Liver (tissue), 9 donors: ENCODE measurements around the gene GMEB2. TPM values are rescaled to one million over a fixed set of nuclear protein-coding genes. Genes with fewer than 3 reads are reported as not detected.

Source experiments
- DNase-seq: peaks from one replicate; pipeline ENCODE4 v3.0.0-alpha.2; 2017; ENCODE audit warnings: low spot score
- H3K27ac ChIP-seq, 2 donors: one replicate each; pipeline ENCODE4 v1.7.0; 2013; ENCODE audit warnings: inconsistent platforms in 2 of 2, low read length in 2 of 2, control low read depth in 1 of 2, low read depth in 1 of 2, mild to moderate bottlenecking in 1 of 2
- H3K27me3 ChIP-seq, 4 donors: one replicate each; pipeline versions ENCODE4 v1.6.1 to v1.7.0; 2013; ENCODE audit warnings: low read length in 3 of 4, inconsistent platforms in 1 of 4, mild to moderate bottlenecking in 1 of 4, moderate library complexity in 1 of 4; ENCODE audit not compliant: control insufficient read depth in 4 of 4, insufficient read depth in 4 of 4
- H3K36me3 ChIP-seq, 4 donors: one replicate each; pipeline versions ENCODE4 v1.6.1 to v1.7.0; 2013; ENCODE audit warnings: low read length in 3 of 4, mild to moderate bottlenecking in 3 of 4, low read depth in 1 of 4, moderate library complexity in 1 of 4; ENCODE audit not compliant: control insufficient read depth in 4 of 4, insufficient read depth in 3 of 4
- H3K4me1 ChIP-seq, 4 donors: one replicate each; pipeline versions ENCODE4 v1.6.1 to v1.7.0; 2013; ENCODE audit warnings: low read length in 3 of 4, mild to moderate bottlenecking in 3 of 4, moderate library complexity in 1 of 4; ENCODE audit not compliant: control insufficient read depth in 4 of 4, insufficient read depth in 4 of 4
- H3K4me3 ChIP-seq, 3 donors: one replicate each; pipeline versions ENCODE4 v1.6.1 to v1.7.0; 2013; ENCODE audit warnings: low read length in 3 of 3, control low read depth in 1 of 3, low read depth in 1 of 3, mild to moderate bottlenecking in 1 of 3
- H3K9ac ChIP-seq, 2 donors: one replicate each; pipeline ENCODE4 v1.7.0; 2013; ENCODE audit warnings: low read length in 2 of 2, mild to moderate bottlenecking in 2 of 2, moderate library complexity in 2 of 2, control low read depth in 1 of 2, low read depth in 1 of 2
- H3K9me3 ChIP-seq, 4 donors: one replicate each; pipeline versions ENCODE4 v1.6.1 to v1.7.0; 2013; ENCODE audit warnings: low read length in 3 of 4; ENCODE audit not compliant: control insufficient read depth in 4 of 4
- ATF3 ChIP-seq: IDR thresholded peaks from 2 replicates; pipeline ENCODE4 v1.6.1; 2016; ENCODE audit warnings: antibody characterized with exemption
- EGR1 ChIP-seq, 2 donors: IDR thresholded peaks; 2 replicates each; pipeline ENCODE4 v1.6.1; 2016 to 2018; ENCODE audit warnings: antibody characterized with exemption in 2 of 2, low read depth in 2 of 2
- FOXA1 ChIP-seq: IDR thresholded peaks from 2 replicates; pipeline ENCODE4 v1.6.1; 2016; ENCODE audit warnings: antibody characterized with exemption
- FOXA2 ChIP-seq: IDR thresholded peaks from 2 replicates; pipeline ENCODE4 v1.6.1; 2016; ENCODE audit warnings: antibody characterized with exemption
- GABPA ChIP-seq, 2 donors: IDR thresholded peaks in 1 of 2; conservative IDR thresholded peaks in 1 of 2; 2 replicates each; pipeline ENCODE4 v1.6.1; 2016; ENCODE audit warnings: antibody characterized with exemption in 2 of 2, mild to moderate bottlenecking in 1 of 2, moderate library complexity in 1 of 2
- HNF4A ChIP-seq, 2 donors: conservative IDR thresholded peaks; 2 replicates each; pipeline ENCODE4 v1.6.1; 2016; ENCODE audit warnings: antibody characterized with exemption in 2 of 2, mild to moderate bottlenecking in 2 of 2
- HNF4G ChIP-seq: IDR thresholded peaks from 2 replicates; pipeline ENCODE4 v1.6.1; 2016; ENCODE audit warnings: antibody characterized with exemption
- JUND ChIP-seq, 2 donors: IDR thresholded peaks; 2 replicates each; pipeline ENCODE4 v1.6.1; 2016; ENCODE audit warnings: antibody characterized with exemption in 2 of 2
- NR2F2 ChIP-seq: IDR thresholded peaks from 2 replicates; pipeline ENCODE4 v1.6.1; 2016; ENCODE audit warnings: antibody characterized with exemption
- RAD21 ChIP-seq, 2 donors: IDR thresholded peaks; 2 replicates each; pipeline ENCODE4 v1.6.1; 2016; ENCODE audit warnings: antibody characterized with exemption in 2 of 2, mild to moderate bottlenecking in 2 of 2
- REST ChIP-seq: IDR thresholded peaks from 2 replicates; pipeline ENCODE4 v1.6.1; 2016; ENCODE audit warnings: antibody characterized with exemption, mild to moderate bottlenecking
- RXRA ChIP-seq, 2 donors: IDR thresholded peaks; 2 replicates each; pipeline ENCODE4 v1.6.1; 2017 to 2018; ENCODE audit warnings: antibody characterized with exemption in 2 of 2, mild to moderate bottlenecking in 1 of 2
- SP1 ChIP-seq: IDR thresholded peaks from 2 replicates; pipeline ENCODE4 v1.6.1; 2018; ENCODE audit warnings: antibody characterized with exemption, mild to moderate bottlenecking
- TAF1 ChIP-seq: conservative IDR thresholded peaks from 2 replicates; pipeline ENCODE4 v1.6.1; 2016; ENCODE audit warnings: antibody characterized with exemption, mild to moderate bottlenecking
- YY1 ChIP-seq: IDR thresholded peaks from 2 replicates; pipeline ENCODE4 v1.6.1; 2016; ENCODE audit warnings: antibody characterized with exemption, mild to moderate bottlenecking
- ZBTB33 ChIP-seq: IDR thresholded peaks from 2 replicates; pipeline ENCODE4 v1.6.1; 2016; ENCODE audit warnings: antibody characterized with exemption
- WGBS: extraction: QIAGEN DNeasy Blood & Tissue Kit; methylation state at CpG from one replicate; pipeline ENCODE4 v1.1.7; 2013; 5-methylcytosine and 5-hydroxymethylcytosine counted together
- polyA plus RNA-seq, 2 donors: library from polyadenylated mRNA; stranded (reverse) in 1 of 2; unstranded in 1 of 2; fragments of 200-250 nt in 1 of 2; fragments of >200 nt in 1 of 2; fragmentation: Nextera tagmentation in 1 of 2; extraction: Ambion mirVana in 1 of 2; gene quantifications; one replicate each; pipeline versions ENCODE4 v1.2.1 to v1.2.3, GENCODE V29; 2013 to 2015
- total RNA-seq, 2 donors: library from RNA; depleted of rRNA; stranded (reverse); fragments of >200 nt; gene quantifications; one replicate each; pipeline ENCODE4 v1.2.3, GENCODE V29; 2014
- TF ChIP-seq, protein P1 (sequence below): IDR thresholded peaks from 2 replicates; pipeline ENCODE4 v1.6.1; 2016; ENCODE audit warnings: antibody characterized with exemption
- TF ChIP-seq, protein P2 (sequence below): fragments of 150-350 bp; IDR thresholded peaks from 2 replicates; pipeline ENCODE4 v1.5.1; 2017; ENCODE audit warnings: improper control_type of control experiment, low read depth, low read length; ENCODE audit not compliant: missing input control
- donor health status: healthy.
- donor health status: healthy.
- donor health status: healthy.
- donor health status: healthy.
- donor health status: healthy.

GMEB2 gene
- total and polyA plus RNA-seq, 4 donors, result 1.3 to 8.6 (median 5.3) TPM

GRCh38 chr20:63619086-63619485 lies 7.8 kb downstream of the GMEB2 start:
- H3K27ac ChIP-seq, result no peak overlapping the region
- TF ChIP-seq, protein P1, sequence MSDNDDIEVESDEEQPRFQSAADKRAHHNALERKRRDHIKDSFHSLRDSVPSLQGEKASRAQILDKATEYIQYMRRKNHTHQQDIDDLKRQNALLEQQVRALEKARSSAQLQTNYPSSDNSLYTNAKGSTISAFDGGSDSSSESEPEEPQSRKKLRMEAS, result no peak
- TF ChIP-seq, protein P2, sequence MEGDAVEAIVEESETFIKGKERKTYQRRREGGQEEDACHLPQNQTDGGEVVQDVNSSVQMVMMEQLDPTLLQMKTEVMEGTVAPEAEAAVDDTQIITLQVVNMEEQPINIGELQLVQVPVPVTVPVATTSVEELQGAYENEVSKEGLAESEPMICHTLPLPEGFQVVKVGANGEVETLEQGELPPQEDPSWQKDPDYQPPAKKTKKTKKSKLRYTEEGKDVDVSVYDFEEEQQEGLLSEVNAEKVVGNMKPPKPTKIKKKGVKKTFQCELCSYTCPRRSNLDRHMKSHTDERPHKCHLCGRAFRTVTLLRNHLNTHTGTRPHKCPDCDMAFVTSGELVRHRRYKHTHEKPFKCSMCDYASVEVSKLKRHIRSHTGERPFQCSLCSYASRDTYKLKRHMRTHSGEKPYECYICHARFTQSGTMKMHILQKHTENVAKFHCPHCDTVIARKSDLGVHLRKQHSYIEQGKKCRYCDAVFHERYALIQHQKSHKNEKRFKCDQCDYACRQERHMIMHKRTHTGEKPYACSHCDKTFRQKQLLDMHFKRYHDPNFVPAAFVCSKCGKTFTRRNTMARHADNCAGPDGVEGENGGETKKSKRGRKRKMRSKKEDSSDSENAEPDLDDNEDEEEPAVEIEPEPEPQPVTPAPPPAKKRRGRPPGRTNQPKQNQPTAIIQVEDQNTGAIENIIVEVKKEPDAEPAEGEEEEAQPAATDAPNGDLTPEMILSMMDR, result no peak
- TF ChIP-seq TAF1 (no peak), ATF3 (no peak)
- H3K36me3 ChIP-seq, result peaks cover 3 to 22% (median 8%) of the 10 kb centered on the region in 4 donors
- no peak overlapping the region for H3K4me3 ChIP-seq
- H3K4me1 ChIP-seq, result no peaks in the 10 kb centered on the region
- WGBS, result 96% methylated on average over 16 of the region's 16 CpGs
- H3K27me3 ChIP-seq, result no peaks in the 10 kb centered on the region
- H3K9ac ChIP-seq, result no peak overlapping the region
- DNase-seq, result no peak
- H3K9me3 ChIP-seq, result no peaks in the 10 kb centered on the region

DNA sequence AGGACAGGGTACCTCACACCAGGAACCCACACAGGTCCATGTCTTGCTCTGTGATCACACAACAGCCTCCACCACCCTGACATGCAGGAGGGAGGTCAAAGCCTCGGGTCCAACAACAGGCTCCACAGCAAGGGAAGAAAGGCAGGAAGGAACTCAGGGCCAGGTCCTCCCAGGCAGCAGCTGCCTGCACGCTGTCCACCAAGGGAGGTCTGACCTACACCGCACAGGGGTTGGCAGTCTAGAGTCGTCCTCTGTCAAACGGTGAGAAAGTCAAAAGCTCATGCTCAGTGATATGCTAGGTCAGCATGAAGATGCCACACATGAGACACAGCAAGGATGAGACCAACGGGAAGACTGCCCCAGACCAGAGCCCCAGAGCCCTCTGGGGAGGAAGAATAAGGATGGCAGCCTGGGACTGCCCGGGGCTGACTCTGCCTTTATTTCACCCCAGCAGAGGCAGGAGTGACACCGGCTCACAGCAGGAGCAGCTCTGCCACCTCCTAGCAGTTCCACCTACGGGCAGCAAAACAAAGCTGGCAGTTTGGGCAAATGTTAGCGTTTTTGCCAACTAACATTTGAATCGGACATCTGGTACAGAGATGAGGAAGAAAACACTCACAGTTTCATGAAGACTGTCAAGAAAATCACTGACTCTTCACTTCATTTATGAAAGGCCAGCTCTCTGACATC lies 8.5 kb downstream of the GMEB2 start:
- Histone ChIP-seq H3K27ac (no peak overlapping the region), H3K9me3 (no peaks in the 10 kb centered on the region), H3K36me3 (peaks cover 3 to 22% (median 8%) of the 10 kb centered on the region in 4 donors), H3K9ac (no peak overlapping the region), H3K4me3 (no peak overlapping the region), H3K27me3 (no peaks in the 10 kb centered on the region), H3K4me1 (no peaks in the 10 kb centered on the region)
- TF ChIP-seq, protein P1, result no peak
- no peak for TF ChIP-seq JUND (IDR thresholded peaks at IDR 0.05)
- TF ChIP-seq RXRA (IDR thresholded peaks at IDR 0.05), result no peak
- TF ChIP-seq HNF4A (conservative IDR thresholded peaks at IDR 0.05), result no peak
- no peak for TF ChIP-seq GABPA (IDR thresholded peaks at IDR 0.05 in 1 of 2, conservative IDR thresholded peaks at IDR 0.05 in 1 of 2)
- TF ChIP-seq RAD21 (IDR thresholded peaks at IDR 0.05), result no peak
- TF ChIP-seq HNF4G, result no peak
- no peak for TF ChIP-seq TAF1
- no peak for TF ChIP-seq EGR1 (IDR thresholded peaks at IDR 0.05; ENCODE audit: low read depth in 2 of 2)
- TF ChIP-seq FOXA2, result no peak
- no peak for TF ChIP-seq NR2F2
- TF ChIP-seq SP1, result no peak
- no peak for TF ChIP-seq ATF3
- no peak for TF ChIP-seq YY1
- TF ChIP-seq FOXA1, result no peak
- WGBS, result 88% methylated on average over 11 of the region's 11 CpGs
- DNase-seq, result no peak

DNA sequence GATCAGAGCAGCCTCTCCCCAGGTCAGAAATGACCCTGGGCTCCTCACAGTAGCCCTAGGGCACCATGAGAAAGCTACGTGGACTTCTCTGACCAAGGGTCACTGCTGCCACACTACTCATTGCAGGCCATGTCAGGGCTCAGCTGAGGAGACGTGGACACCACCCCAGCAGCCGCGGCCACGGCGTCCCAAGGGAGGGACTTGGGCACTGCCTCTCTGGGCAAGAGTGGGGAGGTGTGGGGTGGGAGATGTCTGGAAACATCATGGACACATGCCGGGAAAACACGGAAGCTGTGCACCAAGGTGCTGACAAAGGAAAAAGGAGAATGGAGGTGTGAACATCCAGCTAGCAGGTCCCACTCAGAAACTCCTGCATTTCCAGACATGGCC lies 9.0 kb downstream of the GMEB2 start:
- no peak overlapping the region for H3K9ac ChIP-seq
- no peaks in the 10 kb centered on the region for H3K27me3 ChIP-seq
- 95% methylated on average over 8 of the region's 8 CpGs for WGBS
- no peak overlapping the region for H3K4me3 ChIP-seq
- H3K4me1 ChIP-seq, result no peaks in the 10 kb centered on the region
- H3K27ac ChIP-seq, result no peak overlapping the region
- peaks cover 3 to 22% (median 8%) of the 10 kb centered on the region in 4 donors for H3K36me3 ChIP-seq
- DNase-seq, result no peak
- H3K9me3 ChIP-seq, result no peaks in the 10 kb centered on the region
- TF ChIP-seq YY1, result no peak
- TF ChIP-seq RXRA (IDR thresholded peaks at IDR 0.05), result no peak
- no peak for TF ChIP-seq REST
- TF ChIP-seq FOXA1, result no peak
- TF ChIP-seq GABPA (IDR thresholded peaks at IDR 0.05 in 1 of 2, conservative IDR thresholded peaks at IDR 0.05 in 1 of 2), result no peak
- TF ChIP-seq JUND (IDR thresholded peaks at IDR 0.05), result no peak
- TF ChIP-seq ZBTB33, result no peak
- no peak for TF ChIP-seq RAD21 (IDR thresholded peaks at IDR 0.05)
- no peak for TF ChIP-seq TAF1
- TF ChIP-seq NR2F2, result no peak
- TF ChIP-seq EGR1 (IDR thresholded peaks at IDR 0.05; ENCODE audit: low read depth in 2 of 2), result no peak
- TF ChIP-seq HNF4A (conservative IDR thresholded peaks at IDR 0.05), result no peak
- no peak for TF ChIP-seq FOXA2
- no peak for TF ChIP-seq HNF4G
